Activated naive CD4-positive, alpha-beta T cell treated with anti-CD3 and anti-CD28 coated beads, Interleukin-2, amount 10 ng/mL, durations not matched to agents 7 days and 5 days (primary cell): ENCODE results near the gene ROM1.
A peak's percentile ranks its signal among the peaks of the same experiment; 100 is the strongest.
"Not testable (repeated sequence)": the region's sequence is repeated elsewhere in the genome, so short reads cannot be mapped to it uniquely, and the experiment has no call there.

Source experiments
- CTCF ChIA-PET: fragments of 350-600 bp; sonication (Branson Sonifier 250); formaldehyde crosslinking; loops from one replicate; lab custom pipeline; 2021; ENCODE audit warnings: antibody characterized with exemption; lab: Charles Lee
- DNase-seq: peaks from one replicate; pipeline ENCODE4 v3.0.0-alpha.2; 2020
- H3K27ac Mint-ChIP-seq: one replicate; pipeline ENCODE4 v1.8.0; 2021; ENCODE audit warnings: mild to moderate bottlenecking, moderate library complexity, mixed read lengths
- H3K27me3 Mint-ChIP-seq: one replicate; pipeline ENCODE4 v1.8.0; 2021; ENCODE audit warnings: mild to moderate bottlenecking, mixed read lengths
- H3K36me3 Mint-ChIP-seq: one replicate; pipeline ENCODE4 v1.8.0; 2021; ENCODE audit warnings: mixed read lengths
- H3K4me1 Mint-ChIP-seq: one replicate; pipeline ENCODE4 v1.8.0; 2021; ENCODE audit warnings: mixed read lengths
- H3K4me3 Mint-ChIP-seq: one replicate; pipeline ENCODE4 v1.8.0; 2021; ENCODE audit warnings: mild to moderate bottlenecking, moderate library complexity, mixed read lengths
- H3K9me3 Mint-ChIP-seq: one replicate; pipeline ENCODE4 v1.8.0; 2021; ENCODE audit warnings: mixed read lengths

The ROM1 gene

GRCh38 chr11:62612366-62613290 is at the start of gene ROM1, which contains the start of gene EML3:
ROM1 (plus strand) TSS chr11:62613257; CDS start chr11:62613282, 25 bp downstream.
EML3 (minus strand) TSS chr11:62612775; CDS start chr11:62612457, 318 bp downstream.
- peak within 1 kb of the TSS; percentile 91 for H3K4me3 Mint-ChIP-seq
- peak within 1 kb of the TSS; percentile 95 for H3K27ac Mint-ChIP-seq
- peaks cover 67% of the 10 kb centered on the region for H3K4me1 Mint-ChIP-seq
- H3K9me3 Mint-ChIP-seq = no peaks in the 10 kb centered on the region
- peak; percentile 93 for DNase-seq
- no peaks in the 10 kb centered on the region for H3K27me3 Mint-ChIP-seq
- CTCF ChIA-PET = interaction anchor here (0.9 to 5.4 kb wide), 11 partner anchors 9 to 188 kb away, joined by 3 to 44 read pairs (median 5); partner anchors contain the start of genes B3GAT3, C11orf98, CSKMT and MTA2
- peaks cover 45% of the 10 kb centered on the region for H3K36me3 Mint-ChIP-seq

- Mint-ChIP-seq H3K4me1 (peaks cover 44% of the 10 kb centered on the region), H3K27ac (no peak overlapping the region)
Measured at GRCh38 chr11:62565100-62565802, 47.8 kb upstream of the ROM1 start.

GRCh38 chr11:62566247-62566646 is 46.8 kb upstream of the ROM1 start:
- CTCF ChIA-PET = interaction anchor here (0.9 to 3.3 kb wide), 4 partner anchors 9 to 172 kb away, joined by 4 to 12 read pairs (median 4); no protein-coding TSS in a partner anchor
- peak overlapping the region; percentile 8 for H3K27ac Mint-ChIP-seq
- peaks cover 43% of the 10 kb centered on the region for H3K4me1 Mint-ChIP-seq
- peaks cover 54% of the 10 kb centered on the region for H3K36me3 Mint-ChIP-seq
- H3K9me3 Mint-ChIP-seq = no peaks in the 10 kb centered on the region
- no peak for DNase-seq
- no peaks in the 10 kb centered on the region for H3K27me3 Mint-ChIP-seq
- H3K4me3 Mint-ChIP-seq = no peak overlapping the region

More at GRCh38 chr11:62565100-62565802, 47.8 kb upstream of the ROM1 start:
- Mint-ChIP-seq H3K9me3 (no peaks in the 10 kb centered on the region), H3K27me3 (no peaks in the 10 kb centered on the region), H3K36me3 (peaks cover 54% of the 10 kb centered on the region), H3K4me3 (no peak overlapping the region)
- DNase-seq = no peak
- CTCF ChIA-PET = interaction anchor here (0.7 to 3.3 kb wide), 6 partner anchors 8 to 171 kb away, joined by 3 to 12 read pairs (median 4); no protein-coding TSS in a partner anchor

GRCh38 chr11:62567018-62567633 is 45.9 kb upstream of the ROM1 start:
- H3K27me3 Mint-ChIP-seq = no peaks in the 10 kb centered on the region
- no peaks in the 10 kb centered on the region for H3K9me3 Mint-ChIP-seq
- CTCF ChIA-PET = interaction anchor here (0.9 to 3.3 kb wide), 4 partner anchors 24 to 144 kb away, joined by 3 to 12 read pairs (median 4); no protein-coding TSS in a partner anchor
- no peak overlapping the region for H3K27ac Mint-ChIP-seq
- peaks cover 48% of the 10 kb centered on the region for H3K4me1 Mint-ChIP-seq
- H3K4me3 Mint-ChIP-seq = no peak overlapping the region
- peaks cover 57% of the 10 kb centered on the region for H3K36me3 Mint-ChIP-seq
- DNase-seq = no peak

GRCh38 chr11:62569611-62570010 is 43.4 kb upstream of the ROM1 start:
- H3K27ac Mint-ChIP-seq = no peak overlapping the region
- H3K4me1 Mint-ChIP-seq = peaks cover 56% of the 10 kb centered on the region
- H3K9me3 Mint-ChIP-seq = no peaks in the 10 kb centered on the region
- no peak overlapping the region for H3K4me3 Mint-ChIP-seq
- H3K27me3 Mint-ChIP-seq = no peaks in the 10 kb centered on the region
- DNase-seq = no peak
- peaks cover 65% of the 10 kb centered on the region for H3K36me3 Mint-ChIP-seq
- CTCF ChIA-PET = interaction anchor here (0.9 to 4.3 kb wide), 3 partner anchors 9 to 175 kb away, joined by 3 to 16 read pairs (median 11); no protein-coding TSS in a partner anchor

GRCh38 chr11:62570903-62571302 is 42.2 kb upstream of the ROM1 start:
- peaks cover 65% of the 10 kb centered on the region for H3K36me3 Mint-ChIP-seq
- CTCF ChIA-PET = interaction anchor here (2.2 to 4.3 kb wide), 3 partner anchors 10 to 176 kb away, joined by 11 to 16 read pairs (median 12); no protein-coding TSS in a partner anchor
- H3K27ac Mint-ChIP-seq = peak overlapping the region; percentile 57
- H3K27me3 Mint-ChIP-seq, DNase-seq, H3K9me3 Mint-ChIP-seq: not testable (repeated sequence)
- H3K4me3 Mint-ChIP-seq = peak overlapping the region; percentile 4
- H3K4me1 Mint-ChIP-seq = peaks cover 65% of the 10 kb centered on the region

- Mint-ChIP-seq H3K4me1 (peaks cover 63% of the 10 kb centered on the region), H3K36me3 (peaks cover 62% of the 10 kb centered on the region)
- H3K9me3 Mint-ChIP-seq, H3K27me3 Mint-ChIP-seq, H3K27ac Mint-ChIP-seq, H3K4me3 Mint-ChIP-seq, DNase-seq: not testable (repeated sequence)
- CTCF ChIA-PET = interaction anchor here (0.8 to 4.3 kb wide), 4 partner anchors 11 to 177 kb away, joined by 3 to 16 read pairs (median 12); no protein-coding TSS in a partner anchor
Measured at GRCh38 chr11:62571493-62571892, 41.6 kb upstream of the ROM1 start.

GRCh38 chr11:62572431-62572830 is 40.6 kb upstream of the ROM1 start:
- Mint-ChIP-seq H3K4me3 (peak overlapping the region; percentile 86), H3K9me3 (no peaks in the 10 kb centered on the region), H3K36me3 (peaks cover 59% of the 10 kb centered on the region), H3K4me1 (peaks cover 60% of the 10 kb centered on the region), H3K27me3 (no peaks in the 10 kb centered on the region), H3K27ac (peak overlapping the region; percentile 84)
- CTCF ChIA-PET = interaction anchor here (0.8 to 4.3 kb wide), 6 partner anchors 12 to 216 kb away, joined by 3 to 16 read pairs (median 6); no protein-coding TSS in a partner anchor
- no peak for DNase-seq

- Mint-ChIP-seq H3K27me3 (no peaks in the 10 kb centered on the region), H3K4me1 (peaks cover 58% of the 10 kb centered on the region), H3K36me3 (peaks cover 58% of the 10 kb centered on the region), H3K4me3 (peak overlapping the region; percentile 86), H3K27ac (peak overlapping the region; percentile 84), H3K9me3 (no peaks in the 10 kb centered on the region)
- CTCF ChIA-PET = interaction anchor here (0.8 to 4.3 kb wide), 9 partner anchors 12 to 215 kb away, joined by 3 to 16 read pairs (median 6); partner anchors contain the start of gene TUT1
- peak; percentile 44 for DNase-seq
Measured at GRCh38 chr11:62573006-62573591, 40.0 kb upstream of the ROM1 start.

- Mint-ChIP-seq H3K9me3 (no peaks in the 10 kb centered on the region), H3K4me3 (peak within 1 kb of the TSS; percentile 86), H3K27me3 (no peaks in the 10 kb centered on the region), H3K36me3 (peaks cover 57% of the 10 kb centered on the region), H3K4me1 (peaks cover 55% of the 10 kb centered on the region), H3K27ac (peak within 1 kb of the TSS; percentile 84)
- peak; percentile 99 for DNase-seq
- CTCF ChIA-PET = interaction anchor here (1.1 to 1.9 kb wide), 4 partner anchors 13 to 149 kb away, joined by 4 to 9 read pairs (median 8); partner anchors contain the start of gene TUT1
Measured at GRCh38 chr11:62573592-62574362, 39.3 kb upstream of the ROM1 start, which contains the start of gene EEF1G. EEF1G (minus strand) TSS chr11:62573891; CDS start chr11:62573842, 49 bp downstream.

GRCh38 chr11:62574363-62575071 is 38.5 kb upstream of the ROM1 start:
- Mint-ChIP-seq H3K4me3 (peak overlapping the region; percentile 86), H3K27me3 (no peaks in the 10 kb centered on the region), H3K9me3 (no peaks in the 10 kb centered on the region), H3K27ac (peak overlapping the region; percentile 84), H3K36me3 (peaks cover 57% of the 10 kb centered on the region), H3K4me1 (peaks cover 53% of the 10 kb centered on the region)
- CTCF ChIA-PET = interaction anchor here (1.1 to 1.9 kb wide), 4 partner anchors 17 to 150 kb away, joined by 4 to 9 read pairs (median 5); partner anchors contain the start of gene TUT1
- DNase-seq = peak; percentile 39
